Lung (tissue), 12 donors: Measurements from ENCODE around the gene SLC13A5. TPM values are rescaled to one million over a fixed set of nuclear protein-coding genes. Genes with fewer than 3 reads are reported as not detected.

ENCODE experiments used
- ATAC-seq: fragments of 200-7000 bp; cut with Tn5 transposase; one replicate; pipeline ENCODE4 v1.9.1; 2020; ENCODE audit warnings: moderate number of reproducible peaks; ENCODE audit not compliant: insufficient read depth, low FRiP score
- DNase-seq, 3 donors: peaks; one replicate each; pipeline ENCODE4 v3.0.0-alpha.2; 2013 to 2017
- H3K27ac ChIP-seq, 2 donors: one replicate each; pipeline ENCODE4 v1.5.1; 2013; ENCODE audit warnings: mild to moderate bottlenecking in 2 of 2, moderate library complexity in 2 of 2, control low read depth in 1 of 2, inconsistent platforms in 1 of 2, low read depth in 1 of 2, low read length in 1 of 2
- H3K27me3 ChIP-seq, 3 donors: one replicate each; pipeline ENCODE4 v1.5.1; 2013; ENCODE audit warnings: low read length in 2 of 3; ENCODE audit not compliant: control insufficient read depth in 3 of 3, insufficient read depth in 3 of 3
- H3K36me3 ChIP-seq, 4 donors: one replicate each; pipeline ENCODE4 v1.5.1; 2013; ENCODE audit warnings: low read length in 4 of 4, mild to moderate bottlenecking in 1 of 4, moderate library complexity in 1 of 4; ENCODE audit not compliant: control insufficient read depth in 4 of 4, insufficient read depth in 4 of 4
- H3K4me1 ChIP-seq, 5 donors: one replicate each; pipeline ENCODE4 v1.5.1; 2013; ENCODE audit warnings: low read length in 5 of 5, mild to moderate bottlenecking in 2 of 5, moderate library complexity in 1 of 5; ENCODE audit not compliant: control insufficient read depth in 5 of 5, insufficient read depth in 5 of 5
- H3K4me3 ChIP-seq: one replicate; pipeline ENCODE4 v1.5.1; 2013; ENCODE audit warnings: mild to moderate bottlenecking, control low read depth, moderate library complexity
- H3K9ac ChIP-seq, 2 donors: one replicate each; pipeline ENCODE4 v1.5.1; 2013; ENCODE audit warnings: low read length in 2 of 2, control low read depth in 1 of 2; ENCODE audit not compliant: insufficient read depth in 1 of 2
- H3K9me3 ChIP-seq, 4 donors: one replicate each; pipeline ENCODE4 v1.5.1; 2013; ENCODE audit warnings: low read length in 3 of 4, mild to moderate bottlenecking in 1 of 4, moderate library complexity in 1 of 4; ENCODE audit not compliant: control insufficient read depth in 4 of 4, insufficient read depth in 3 of 4
- CTCF ChIP-seq: IDR thresholded peaks from 2 replicates; pipeline ENCODE4 v1.5.1; 2012; ENCODE audit warnings: mild to moderate bottlenecking; ENCODE audit errors: control extremely low read depth, extremely low read depth
- WGBS, 2 donors: extraction: QIAGEN DNeasy Blood & Tissue Kit; methylation state at CpG; one replicate each; pipeline ENCODE4 v1.1.7; 2013; 5-methylcytosine and 5-hydroxymethylcytosine counted together
- polyA plus RNA-seq, 2 donors: library from polyadenylated mRNA; stranded (reverse); fragments of 200-250 nt; gene quantifications; one replicate each; pipeline ENCODE4 v1.2.1, GENCODE V29; 2013
- total RNA-seq, 2 donors: library from RNA; depleted of rRNA in 1 of 2; stranded (reverse); fragments of >200 nt in 1 of 2; gene quantifications; one replicate each; pipeline ENCODE4 v1.2.1, GENCODE V29; 2014 to 2021
- donor health status: control.
- donor health status: control.
- donor health status: Bipolar disorder and iron deficiency.
- donor health status: healthy.
- donor health status: DM: yes; HTN: yes; CAD: no.

Gene SLC13A5
- total and polyA plus RNA-seq, 4 donors, result 0.18 TPM; not detected in 3

- ATAC-seq, result no peak
- H3K4me3 ChIP-seq, result no peak overlapping the region
- no peak for TF ChIP-seq CTCF
- H3K27me3 ChIP-seq, result no peaks in the 10 kb centered on the region
- WGBS, 2 donors, result 83 to 89% methylated on average over 5 of the region's 5 CpGs
- no peak overlapping the region for H3K27ac ChIP-seq
- H3K36me3 ChIP-seq, result peaks cover 5 to 22% (median 10%) of the 10 kb centered on the region in 4 donors
- no peak overlapping the region for H3K9ac ChIP-seq
- H3K9me3 ChIP-seq, result peaks cover 0 to 2% (median 0%) of the 10 kb centered on the region in 4 donors
- H3K4me1 ChIP-seq, result peaks cover 5 to 15% (median 11%) of the 10 kb centered on the region in 5 donors
- DNase-seq, result no peak
Measured at GRCh38 chr17:6643451-6644125, 69.6 kb downstream of the SLC13A5 start.

GRCh38 chr17:6642592-6642991, 70.6 kb downstream of the SLC13A5 start:
- H3K27me3 ChIP-seq, result no peaks in the 10 kb centered on the region
- WGBS, 2 donors, result 53% methylated on average over 2 of the region's 2 CpGs

GRCh38 chr17:6641247-6641863, 71.8 kb downstream of the SLC13A5 start:
- Histone ChIP-seq H3K4me3 (peak overlapping the region; percentile 86), H3K36me3 (peaks cover 0 to 9% (median 8%) of the 10 kb centered on the region in 4 donors), H3K4me1 (peaks cover 5 to 17% (median 15%) of the 10 kb centered on the region in 5 donors), H3K27me3 (no peaks in the 10 kb centered on the region), H3K9ac (peak overlapping the region; percentile 54 to 78), H3K27ac (peak overlapping the region; percentile 90 to 91), H3K9me3 (no peaks in the 10 kb centered on the region)
- WGBS, 2 donors, result 5 to 7% methylated on average over 20 of the region's 20 CpGs
- ATAC-seq (no peak), DNase-seq (peak; percentile 37 to 74 (median 57))
- no peak for TF ChIP-seq CTCF

More at GRCh38 chr17:6642592-6642991, 70.6 kb downstream of the SLC13A5 start:
- Histone ChIP-seq H3K4me1 (peaks cover 5 to 17% (median 15%) of the 10 kb centered on the region in 5 donors), H3K9me3 (no peaks in the 10 kb centered on the region), H3K27ac (no peak overlapping the region), H3K9ac (no peak overlapping the region), H3K36me3 (peaks cover 4 to 12% (median 7%) of the 10 kb centered on the region in 4 donors), H3K4me3 (no peak overlapping the region)
- TF ChIP-seq CTCF, result no peak
- ATAC-seq, result no peak
- DNase-seq, result no peak
